IMR-90 (cell line): Measurements from ENCODE around the gene CD96.

Experiments
- CTCF ChIP-seq: conservative IDR thresholded peaks from 2 replicates; pipeline ENCODE4 v1.5.1; 2012; ENCODE audit warnings: mild to moderate bottlenecking, low read depth, low read length, improper control_type of control experiment
- POLR2A ChIP-seq: IDR thresholded peaks from 2 replicates; pipeline ENCODE4 v1.6.1; 2012; ENCODE audit warnings: mild to moderate bottlenecking, low read depth, low read length

GRCh38 chr3:111581403-111582119 is 39.6 kb downstream of the CD96 start:
- TF ChIP-seq POLR2A (no peak), CTCF (no peak)
